HEK293 (cell line): Measurements from ENCODE around the gene PTRH2.
A peak's percentile ranks its signal among the peaks of the same experiment; 100 is the strongest.

ENCODE experiments used
- ATF2 ChIP-seq: fragments of 450-650 bp; formaldehyde crosslinking; IDR thresholded peaks from 2 replicates; pipeline ENCODE4 v1.5.1; 2016; ENCODE audit warnings: missing biosample characterization, missing genetic modification characterization, low read depth
- ELK4 ChIP-seq: IDR thresholded peaks from 2 replicates; pipeline ENCODE4 v1.6.1; 2011; ENCODE audit warnings: mild to moderate bottlenecking, low read depth, low read length, borderline replicate concordance
- GLIS1 ChIP-seq: fragments of 450-650 bp; formaldehyde crosslinking; IDR thresholded peaks from 2 replicates; pipeline ENCODE4 v1.5.1; 2016; ENCODE audit warnings: missing biosample characterization, missing genetic modification characterization
- HIC1 ChIP-seq: fragments of 450-650 bp; formaldehyde crosslinking; IDR thresholded peaks from 2 replicates; pipeline ENCODE4 v1.5.1; 2016; ENCODE audit warnings: missing biosample characterization, missing genetic modification characterization
- PBX3 ChIP-seq: sonication (generic); formaldehyde crosslinking; IDR thresholded peaks from 2 replicates; pipeline ENCODE4 v1.8.1; 2022; ENCODE audit warnings: mild to moderate bottlenecking, moderate library complexity, missing genetic modification reagents
- PRDM1 ChIP-seq: fragments of 450-650 bp; formaldehyde crosslinking; IDR thresholded peaks from 2 replicates; pipeline ENCODE4; 2016; ENCODE audit warnings: missing biosample characterization, missing genetic modification characterization
- SCRT1 ChIP-seq: fragments of 450-650 bp; formaldehyde crosslinking; IDR thresholded peaks from 2 replicates; pipeline ENCODE4 v1.5.1; 2016; ENCODE audit warnings: missing biosample characterization, missing genetic modification characterization, borderline replicate concordance
- SCRT2 ChIP-seq: fragments of 450-650 bp; formaldehyde crosslinking; IDR thresholded peaks from 2 replicates; pipeline ENCODE4 v1.5.1; 2016; ENCODE audit warnings: missing biosample characterization, missing genetic modification characterization
- YY2 ChIP-seq: fragments of 450-650 bp; formaldehyde crosslinking; IDR thresholded peaks from 2 replicates; pipeline ENCODE4 v1.5.1; 2016; ENCODE audit warnings: missing biosample characterization, missing genetic modification characterization
- ZBTB11 ChIP-seq: fragments of 450-650 bp; formaldehyde crosslinking; conservative IDR thresholded peaks from 2 replicates; pipeline ENCODE4 v1.5.1; 2016; ENCODE audit warnings: low read depth, missing biosample characterization, missing genetic modification characterization
- ZFP69B ChIP-seq: fragments of 450-650 bp; formaldehyde crosslinking; IDR thresholded peaks from 2 replicates; pipeline ENCODE4 v1.5.1; 2016; ENCODE audit warnings: missing biosample characterization, missing genetic modification characterization
- ZNF114 ChIP-seq: fragments of 450-650 bp; formaldehyde crosslinking; IDR thresholded peaks from 2 replicates; pipeline ENCODE4 v1.5.0; 2017; ENCODE audit warnings: missing biosample characterization, missing genetic modification characterization
- ZNF362 ChIP-seq: fragments of 450-650 bp; formaldehyde crosslinking; IDR thresholded peaks from 2 replicates; pipeline ENCODE4 v1.5.1; 2016; ENCODE audit warnings: missing biosample characterization, missing genetic modification characterization
- ZNF391 ChIP-seq: fragments of 450-650 bp; formaldehyde crosslinking; IDR thresholded peaks from 2 replicates; pipeline ENCODE4 v1.5.1; 2016; ENCODE audit warnings: low read depth, missing biosample characterization, missing genetic modification characterization, borderline replicate concordance
- ZNF544 ChIP-seq: fragments of 450-650 bp; formaldehyde crosslinking; IDR thresholded peaks from 2 replicates; pipeline ENCODE4 v1.5.0; 2017; ENCODE audit warnings: missing biosample characterization, missing genetic modification characterization
- ZNF558 ChIP-seq: fragments of 450-650 bp; formaldehyde crosslinking; IDR thresholded peaks from 2 replicates; pipeline ENCODE4 v1.5.1; 2016; ENCODE audit warnings: missing biosample characterization, missing genetic modification characterization
- ZNF580 ChIP-seq: fragments of 450-650 bp; formaldehyde crosslinking; IDR thresholded peaks from 2 replicates; pipeline ENCODE4 v1.5.1; 2016; ENCODE audit warnings: missing biosample characterization, missing genetic modification characterization
- ZNF596 ChIP-seq: fragments of 450-650 bp; IDR thresholded peaks from 2 replicates; pipeline ENCODE4 v1.5.0; 2018; ENCODE audit warnings: missing biosample characterization, mild to moderate bottlenecking, missing genetic modification characterization, moderate library complexity
- ZNF610 ChIP-seq: fragments of 450-650 bp; formaldehyde crosslinking; IDR thresholded peaks from 2 replicates; pipeline ENCODE4 v1.5.1; 2016; ENCODE audit warnings: missing biosample characterization, missing genetic modification characterization, borderline replicate concordance
- ZNF645 ChIP-seq: fragments of 450-650 bp; formaldehyde crosslinking; IDR thresholded peaks from 2 replicates; pipeline ENCODE4; 2016; ENCODE audit warnings: missing biosample characterization, missing genetic modification characterization
- ZNF654 ChIP-seq: fragments of 450-650 bp; formaldehyde crosslinking; IDR thresholded peaks from 2 replicates; pipeline ENCODE4 v1.5.1; 2016; ENCODE audit warnings: low read depth, missing biosample characterization, missing genetic modification characterization
- ZNF701 ChIP-seq: fragments of 450-650 bp; formaldehyde crosslinking; IDR thresholded peaks from 2 replicates; pipeline ENCODE4 v1.5.1; 2016; ENCODE audit warnings: missing biosample characterization, missing genetic modification characterization
- ZNF704 ChIP-seq: fragments of 450-650 bp; formaldehyde crosslinking; IDR thresholded peaks from 2 replicates; pipeline ENCODE4 v1.5.1; 2016; ENCODE audit warnings: missing biosample characterization, missing genetic modification characterization
- ZNF785 ChIP-seq: fragments of 450-650 bp; formaldehyde crosslinking; IDR thresholded peaks from 2 replicates; pipeline ENCODE4 v1.5.1; 2016; ENCODE audit warnings: missing biosample characterization, missing genetic modification characterization
- ZSCAN4 ChIP-seq: fragments of 450-650 bp; formaldehyde crosslinking; IDR thresholded peaks from 2 replicates; pipeline ENCODE4 v1.5.1; 2017; ENCODE audit warnings: missing biosample characterization, missing genetic modification characterization

Gene PTRH2

GRCh38 chr17:59666235-59666634 lies 41.0 kb downstream of the PTRH2 start (continued):
- TF ChIP-seq ZNF580 (peak; percentile 64; the same call in 1 of the 2 replicates), HIC1 (tag by site-specific recombination) (peak; percentile 62; the same call in 1 of the 2 replicates), ZNF114 (no peak), ZSCAN4 (no peak), PRDM1 (tag by site-specific recombination) (no peak), ZNF610 (tag by site-specific recombination) (no peak), ATF2 (tag by site-specific recombination) (no peak), PBX3 (CRISPR knock-in tag) (no peak), ELK4 (no peak), ZFP69B (tag by site-specific recombination) (no peak), YY2 (no peak), ZBTB11 (tag by site-specific recombination) (no peak), ZNF701 (tag by site-specific recombination) (no peak), ZNF391 (tag by site-specific recombination) (no peak), SCRT2 (peak; percentile 47), ZNF785 (tag by site-specific recombination) (no peak), ZNF645 (no peak), ZNF704 (tag by site-specific recombination) (no peak), SCRT1 (tag by site-specific recombination) (0 out of 2 replicates have a peak, but pooled peaks have one; percentile 24), GLIS1 (tag by site-specific recombination) (no peak), ZNF654 (tag by site-specific recombination) (no peak), ZNF544 (no peak), ZNF596 (tag by site-specific recombination) (0 out of 2 replicates have a peak, but pooled peaks have one; percentile 9), ZNF362 (tag by site-specific recombination) (no peak), ZNF558 (tag by site-specific recombination) (no peak)
